OCI-LY7 (cell line): Measurements from ENCODE around the gene RAD23A. TPM values are rescaled to one million over a fixed set of nuclear protein-coding genes. Genes with fewer than 3 reads are reported as not detected.

ENCODE experiments used
- BruUV-seq: library from RNA; stranded (reverse); fragments of 400-500 nt; replicated peaks from 2 replicates; lab custom pipeline; 2021; lab: Mats Ljungman, UMichigan
- CTCF ChIA-PET: fragments of 300-600 bp; sonication (Branson Sonifier 250); formaldehyde crosslinking; loops from one replicate; lab custom pipeline; 2022; ENCODE audit warnings: antibody characterized with exemption; ENCODE audit not compliant: unreplicated experiment; lab: Charles Lee
- POLR2A ChIA-PET: fragments of 300-600 bp; sonication (Branson Sonifier 250); formaldehyde crosslinking; loops from one replicate; lab custom pipeline; 2022; ENCODE audit warnings: antibody characterized with exemption; lab: Charles Lee
- DNase-seq: peaks from one replicate; pipeline ENCODE4 v3.0.0-alpha.2; 2015; ENCODE audit warnings: low spot score
- H2AFZ ChIP-seq: fragments of 200-600 bp; sonication (generic), shearing (Covaris generic); 2 replicates; pipeline ENCODE4 v1.6.1; 2014; ENCODE audit warnings: mild to moderate bottlenecking, antibody characterized with exemption, low read length, moderate library complexity
- H3K27ac ChIP-seq: fragments of 200-600 bp; sonication (generic); 2 replicates; pipeline ENCODE4 v1.5.1; 2014; ENCODE audit warnings: mixed run types, low read depth, mild to moderate bottlenecking, moderate library complexity, low read length, inconsistent platforms; ENCODE audit not compliant: poor library complexity, severe bottlenecking
- H3K36me3 ChIP-seq: fragments of 200-600 bp; sonication (generic); 2 replicates; pipeline ENCODE4 v1.6.1; 2014; ENCODE audit warnings: mild to moderate bottlenecking, antibody characterized with exemption, low read length, moderate library complexity, mixed read lengths; ENCODE audit not compliant: insufficient read depth
- H3K4me1 ChIP-seq: fragments of 200-600 bp; sonication (generic); 2 replicates; pipeline ENCODE4 v1.5.1; 2014; ENCODE audit warnings: mild to moderate bottlenecking, low read length; ENCODE audit not compliant: insufficient read depth, poor library complexity, severe bottlenecking
- H3K4me2 ChIP-seq: fragments of 200-600 bp; sonication (generic); 2 replicates; pipeline ENCODE4 v1.6.1; 2014; ENCODE audit warnings: mild to moderate bottlenecking, low read length
- H3K4me3 ChIP-seq: fragments of 200-600 bp; sonication (generic); 2 replicates; pipeline ENCODE4 v1.5.1; 2014; ENCODE audit warnings: mild to moderate bottlenecking, low read depth, low read length; ENCODE audit not compliant: poor library complexity, severe bottlenecking
- H3K79me2 ChIP-seq: fragments of 200-600 bp; sonication (generic); 2 replicates; pipeline ENCODE4 v1.6.1; 2016; ENCODE audit warnings: low read depth, mild to moderate bottlenecking, low read length, moderate library complexity, mixed read lengths; ENCODE audit not compliant: insufficient read depth
- H3K9me2 ChIP-seq: fragments of 200-600 bp; sonication (generic); 2 replicates; pipeline ENCODE4 v1.6.1; 2016; ENCODE audit warnings: mild to moderate bottlenecking, low read length, mixed read lengths; ENCODE audit not compliant: insufficient read depth
- H3K9me3 ChIP-seq: fragments of 200-600 bp; sonication (generic); 2 replicates; pipeline ENCODE4 v1.6.1; 2014; ENCODE audit warnings: mild to moderate bottlenecking, mixed run types, low read length, mixed read lengths
- H4K20me1 ChIP-seq: fragments of 200-600 bp; sonication (generic); 2 replicates; pipeline ENCODE4 v1.6.1; 2014; ENCODE audit warnings: mild to moderate bottlenecking, antibody characterized with exemption, low read length, moderate library complexity, mixed read lengths; ENCODE audit not compliant: insufficient read depth
- CTCF ChIP-seq: fragments of 200-600 bp; sonication (generic); conservative IDR thresholded peaks from 2 replicates; pipeline ENCODE4 v1.5.1; 2014; ENCODE audit warnings: mild to moderate bottlenecking, antibody characterized with exemption, low read length, moderate library complexity, mixed read lengths
- EZH2phosphoT487 ChIP-seq: fragments of 200-600 bp; sonication (generic); IDR thresholded peaks from 2 replicates; pipeline ENCODE4 v1.6.1; 2018; ENCODE audit warnings: low read depth, borderline replicate concordance, mild to moderate bottlenecking, mixed run types, antibody characterized with exemption, low read length, moderate library complexity, mixed read lengths
- intact Hi-C: fragments of 100-400 bp; cut with micrococcal nuclease; formaldehyde crosslinking; loops from one replicate; pipeline ENCODE4 v1.10.0; 2022; ENCODE audit not compliant: unreplicated experiment
- total RNA-seq, 2 experiments: library from RNA; depleted of rRNA in 1 of 2; stranded (reverse); fragments of >200 nt in 1 of 2; shearing (Covaris generic) in 1 of 2; gene quantifications; 2 replicates each; pipeline ENCODE4 v1.2.3, GENCODE V29; 2014 to 2022

RAD23A gene
- total RNA-seq, 2 experiments from 2014 or later, result 171 to 237 TPM

GRCh38 chr19:12991296-12991695 lies 45.6 kb downstream of the RAD23A start:
- TF ChIP-seq EZH2phosphoT487 (no peak), CTCF (no peak)
- Histone ChIP-seq H3K79me2 (no peaks in the 10 kb centered on the region), H3K4me2 (no peak overlapping the region), H3K27ac (no peak overlapping the region), H3K36me3 (no peaks in the 10 kb centered on the region), H3K9me2 (no peaks in the 10 kb centered on the region), H4K20me1 (no peaks in the 10 kb centered on the region), H3K4me3 (no peak overlapping the region), H3K9me3 (no peaks in the 10 kb centered on the region), H2AFZ (no peak overlapping the region), H3K4me1 (no peaks in the 10 kb centered on the region)
- BruUV-seq, result no TSS peak
- ChIA-PET CTCF (no interaction called here), POLR2A (no interaction called here)
- intact Hi-C loops, result no loop called here
- DNase-seq, result no peak

- intact Hi-C loops, result no loop called here
- POLR2A ChIA-PET, result no interaction called here
These were observed 47.1 kb downstream of the RAD23A start for GRCh38 chr19:12992729-12993128.

More at GRCh38 chr19:12992729-12993128, 47.1 kb downstream of the RAD23A start:
- DNase-seq, result no peak
- Histone ChIP-seq H3K4me3 (no peak overlapping the region), H3K27ac (no peak overlapping the region), H3K9me3 (no peaks in the 10 kb centered on the region), H3K4me1 (no peaks in the 10 kb centered on the region), H3K9me2 (no peaks in the 10 kb centered on the region), H3K36me3 (no peaks in the 10 kb centered on the region), H4K20me1 (no peaks in the 10 kb centered on the region), H3K4me2 (no peak overlapping the region), H3K79me2 (no peaks in the 10 kb centered on the region), H2AFZ (no peak overlapping the region)
- BruUV-seq, result no TSS peak
- CTCF ChIA-PET, result no interaction called here
- TF ChIP-seq EZH2phosphoT487 (no peak), CTCF (no peak)
